HepG2 (cell line): Measurements from ENCODE around the gene DNMBP. TPM values are rescaled to one million over a fixed set of nuclear protein-coding genes. Genes with fewer than 3 reads are reported as not detected.

ENCODE experiments used
- AGO1 ChIP-seq: fragments of 200-400 bp; formaldehyde crosslinking; IDR thresholded peaks from 2 replicates; pipeline ENCODE4 v1.6.1; 2017; ENCODE audit warnings: mild to moderate bottlenecking, low read depth, low read length, moderate library complexity; ENCODE audit not compliant: poor library complexity, severe bottlenecking
- ATF3 ChIP-seq: sonication (generic); formaldehyde crosslinking; IDR thresholded peaks from 2 replicates; pipeline ENCODE4 v1.4.0; 2020; ENCODE audit warnings: missing genetic modification reagents
- ATM ChIP-seq: fragments of 450-650 bp; IDR thresholded peaks from 2 replicates; pipeline ENCODE4 v1.7.1; 2017; ENCODE audit warnings: mild to moderate bottlenecking, borderline replicate concordance
- FOXJ3 ChIP-seq: sonication (generic); formaldehyde crosslinking; IDR thresholded peaks from 2 replicates; pipeline ENCODE4 v1.4.0; 2020; ENCODE audit warnings: missing genetic modification reagents, mild to moderate bottlenecking, borderline replicate concordance
- HDAC6 ChIP-seq: fragments of 200-600 bp; sonication (generic); IDR thresholded peaks from 2 replicates; pipeline ENCODE4 v1.7.0; 2017; ENCODE audit warnings: mild to moderate bottlenecking, antibody characterized with exemption, low read length, low read depth
- HIC2 ChIP-seq: sonication (generic); formaldehyde crosslinking; IDR thresholded peaks from 2 replicates; pipeline ENCODE4 v1.9.0; 2022; ENCODE audit warnings: low read depth, missing genetic modification reagents
- ISL2 ChIP-seq: sonication (generic); formaldehyde crosslinking; IDR thresholded peaks from 2 replicates; pipeline ENCODE4 v1.5.0; 2020; ENCODE audit warnings: missing genetic modification reagents
- RBM39 ChIP-seq: fragments of 200-400 bp; formaldehyde crosslinking; IDR thresholded peaks from one replicate; pipeline ENCODE4 v1.6.1; 2018; ENCODE audit warnings: antibody characterized with exemption, mild to moderate bottlenecking, low read depth, low read length; ENCODE audit not compliant: poor library complexity, severe bottlenecking
- ZBTB40 ChIP-seq, 2 experiments: fragments of 450-650 bp in 1 of 2; sonication (generic) in 1 of 2; formaldehyde crosslinking in 1 of 2; IDR thresholded peaks; 2 replicates each; pipeline versions ENCODE4 v1.6.1 to v1.8.0; 2016 to 2022; ENCODE audit warnings: antibody characterized with exemption in 1 of 2, mild to moderate bottlenecking in 1 of 2, missing genetic modification reagents in 1 of 2
- ZFP62 ChIP-seq: sonication (generic); formaldehyde crosslinking; IDR thresholded peaks from 2 replicates; pipeline ENCODE4 v1.4.0; 2020; ENCODE audit warnings: missing genetic modification reagents
- ZNF460 ChIP-seq: sonication (generic); formaldehyde crosslinking; IDR thresholded peaks from 2 replicates; pipeline ENCODE4 v1.5.1; 2020; ENCODE audit warnings: missing genetic modification reagents, mild to moderate bottlenecking, borderline replicate concordance
- ZNF557 ChIP-seq: sonication (generic); formaldehyde crosslinking; IDR thresholded peaks from 2 replicates; pipeline ENCODE4 v1.4.0; 2020; ENCODE audit warnings: missing genetic modification reagents
- ZNF574 ChIP-seq: sonication (generic); formaldehyde crosslinking; IDR thresholded peaks from 2 replicates; pipeline ENCODE4 v1.4.0; 2020; ENCODE audit warnings: missing genetic modification reagents
- ZNF703 ChIP-seq: sonication (generic); formaldehyde crosslinking; IDR thresholded peaks from 2 replicates; pipeline ENCODE4 v1.5.1; 2020; ENCODE audit warnings: missing genetic modification reagents, mild to moderate bottlenecking, moderate library complexity, borderline replicate concordance
- ZNF891 ChIP-seq: sonication (generic); formaldehyde crosslinking; IDR thresholded peaks from 2 replicates; pipeline ENCODE4 v1.5.0; 2020; ENCODE audit warnings: mild to moderate bottlenecking, missing genetic modification reagents
- polyA plus RNA-seq, 8 experiments: library from polyadenylated mRNA; depleted of rRNA in 3 of 8; stranded (reverse) in 7 of 8; unstranded in 1 of 8; fragments of >200 nt; fragmentation: Illumina TruSeq in 4 of 8; extraction: Trizol in 4 of 8; gene quantifications; 2 replicates each; pipeline versions ENCODE4 v1.2.1 to v1.2.3, GENCODE V29; 2011 to 2016; ENCODE audit warnings: low read depth in 4 of 8, missing spikeins in 1 of 8, mixed read lengths in 1 of 8; ENCODE audit not compliant: insufficient read depth in 1 of 8
- total RNA-seq, 5 experiments: library from RNA; depleted of rRNA; stranded (reverse); fragments of >200 nt; fragmentation: Illumina TruSeq; extraction: Trizol; gene quantifications; 2 replicates each; pipeline ENCODE4 v1.2.3, GENCODE V29; 2016; ENCODE audit warnings: low read depth in 1 of 5

The DNMBP gene
- total and polyA plus RNA-seq, 2 of the 13 experiments (the other 11 are each of a cell fraction or from before 2014, with no cell fraction given), result 3.6 to 6.3 TPM

- no peak for TF ChIP-seq ZNF574 (CRISPR knock-in tag)
- no peak for TF ChIP-seq AGO1
- no peak for TF ChIP-seq ZBTB40 (IDR thresholded peaks at IDR 0.05)
- TF ChIP-seq ZBTB40 (CRISPR knock-in tag; IDR thresholded peaks at IDR 0.05), result no peak
- no peak for TF ChIP-seq HDAC6
- TF ChIP-seq FOXJ3 (CRISPR knock-in tag), result peak; percentile 59; the same call in 1 of the 2 replicates
- TF ChIP-seq ZNF460 (CRISPR knock-in tag), result no peak
- TF ChIP-seq ISL2 (CRISPR knock-in tag), result peak; percentile 39; the same call in 1 of the 2 replicates
- TF ChIP-seq ATM, result no peak
- no peak for TF ChIP-seq ZNF557 (CRISPR knock-in tag)
- no peak for TF ChIP-seq RBM39
- no peak for TF ChIP-seq ZFP62 (CRISPR knock-in tag)
- no peak for TF ChIP-seq ZNF891 (CRISPR knock-in tag)
- no peak for TF ChIP-seq HIC2 (CRISPR knock-in tag)
- TF ChIP-seq ATF3 (CRISPR knock-in tag), result no peak
- TF ChIP-seq ZNF703 (CRISPR knock-in tag), result no peak
Observed at GRCh38 chr10:99927721-99928280, 81.9 kb downstream of the DNMBP start (continued).
